Measurements from ENCODE around the gene DESI1.
"Not testable (repeated sequence)": the region's sequence is repeated elsewhere in the genome, so short reads cannot be mapped to it uniquely, and the experiment has no call there.

Gene DESI1

GRCh38 chr22:41648432-41648831, 27.6 kb upstream of the DESI1 start:
- peaks cover 46% of the 10 kb centered on the region for H3K36me3 ChIP-seq (ENCODE audit: insufficient read depth, low read length)

GRCh38 chr22:41647771-41648170, 26.9 kb upstream of the DESI1 start:
- H3K4me1 ChIP-seq (ENCODE audit: insufficient read depth, low read length), result no peaks in the 10 kb centered on the region
- H3K9me3 ChIP-seq (ENCODE audit: control insufficient read depth, insufficient read depth, low read length), result no peaks in the 10 kb centered on the region
- H3K36me3 ChIP-seq (ENCODE audit: insufficient read depth, low read length), result peaks cover 42% of the 10 kb centered on the region
- no peak overlapping the region for H3K9ac ChIP-seq (ENCODE audit: low read depth, low read length)

More at GRCh38 chr22:41648432-41648831, 27.6 kb upstream of the DESI1 start:
- H3K4me1 ChIP-seq (ENCODE audit: insufficient read depth, low read length), result no peaks in the 10 kb centered on the region
- H3K9me3 ChIP-seq (ENCODE audit: control insufficient read depth, insufficient read depth, low read length), result no peaks in the 10 kb centered on the region
- no peak overlapping the region for H3K9ac ChIP-seq (ENCODE audit: low read depth, low read length)

GRCh38 chr22:41642331-41643110, 21.7 kb upstream of the DESI1 start:
- Histone ChIP-seq H3K9ac (ENCODE audit: low read depth, low read length) (no peak overlapping the region), H3K36me3 (ENCODE audit: insufficient read depth, low read length) (peaks cover 34% of the 10 kb centered on the region), H3K4me1 (ENCODE audit: insufficient read depth, low read length) (no peaks in the 10 kb centered on the region), H3K9me3 (ENCODE audit: control insufficient read depth, insufficient read depth, low read length) (no peaks in the 10 kb centered on the region)

- H3K4me1 ChIP-seq (ENCODE audit: insufficient read depth, low read length), result no peaks in the 10 kb centered on the region
- H3K9me3 ChIP-seq (ENCODE audit: control insufficient read depth, insufficient read depth, low read length), result no peaks in the 10 kb centered on the region
- peaks cover 36% of the 10 kb centered on the region for H3K36me3 ChIP-seq (ENCODE audit: insufficient read depth, low read length)
- no peak overlapping the region for H3K9ac ChIP-seq (ENCODE audit: low read depth, low read length)
These were observed 21.0 kb upstream of the DESI1 start for GRCh38 chr22:41641854-41642253.

GRCh38 chr22:41638748-41639147, 17.9 kb upstream of the DESI1 start:
- Histone ChIP-seq H3K9me3 (ENCODE audit: control insufficient read depth, insufficient read depth, low read length) (no peaks in the 10 kb centered on the region), H3K36me3 (ENCODE audit: insufficient read depth, low read length) (peaks cover 42% of the 10 kb centered on the region), H3K4me1 (ENCODE audit: insufficient read depth, low read length) (no peaks in the 10 kb centered on the region), H3K9ac (ENCODE audit: low read depth, low read length) (no peak overlapping the region)

GRCh38 chr22:41638124-41638523, 17.3 kb upstream of the DESI1 start:
- Histone ChIP-seq H3K9ac (ENCODE audit: low read depth, low read length) (no peak overlapping the region), H3K36me3 (ENCODE audit: insufficient read depth, low read length) (peaks cover 42% of the 10 kb centered on the region), H3K9me3 (ENCODE audit: control insufficient read depth, insufficient read depth, low read length) (no peaks in the 10 kb centered on the region), H3K4me1 (ENCODE audit: insufficient read depth, low read length) (no peaks in the 10 kb centered on the region)

GRCh38 chr22:41637623-41638022, 16.8 kb upstream of the DESI1 start:
- H3K36me3 ChIP-seq (ENCODE audit: insufficient read depth, low read length), result peaks cover 39% of the 10 kb centered on the region
- H3K9me3 ChIP-seq (ENCODE audit: control insufficient read depth, insufficient read depth, low read length); H3K9ac ChIP-seq (ENCODE audit: low read depth, low read length); H3K4me1 ChIP-seq (ENCODE audit: insufficient read depth, low read length): not testable (repeated sequence)

- Histone ChIP-seq H3K4me1 (ENCODE audit: insufficient read depth, low read length) (no peaks in the 10 kb centered on the region), H3K9me3 (ENCODE audit: control insufficient read depth, insufficient read depth, low read length) (no peaks in the 10 kb centered on the region), H3K36me3 (ENCODE audit: insufficient read depth, low read length) (peaks cover 35% of the 10 kb centered on the region), H3K9ac (ENCODE audit: low read depth, low read length) (no peak overlapping the region)
These were observed 15.6 kb upstream of the DESI1 start for GRCh38 chr22:41636467-41636866.

- peaks cover 32% of the 10 kb centered on the region for H3K36me3 ChIP-seq (ENCODE audit: insufficient read depth, low read length)
- H3K4me1 ChIP-seq (ENCODE audit: insufficient read depth, low read length); H3K9ac ChIP-seq (ENCODE audit: low read depth, low read length); H3K9me3 ChIP-seq (ENCODE audit: control insufficient read depth, insufficient read depth, low read length): not testable (repeated sequence)
These were observed 13.8 kb upstream of the DESI1 start for GRCh38 chr22:41634610-41635009.

GRCh38 chr22:41631615-41632014, 10.8 kb upstream of the DESI1 start:
- H3K9ac ChIP-seq (ENCODE audit: low read depth, low read length); H3K9me3 ChIP-seq (ENCODE audit: control insufficient read depth, insufficient read depth, low read length); H3K4me1 ChIP-seq (ENCODE audit: insufficient read depth, low read length): not testable (repeated sequence)
- peaks cover 37% of the 10 kb centered on the region for H3K36me3 ChIP-seq (ENCODE audit: insufficient read depth, low read length)

GRCh38 chr22:41631115-41631514, 10.3 kb upstream of the DESI1 start:
- not testable (repeated sequence) for H3K9me3 ChIP-seq (ENCODE audit: control insufficient read depth, insufficient read depth, low read length); H3K9ac ChIP-seq (ENCODE audit: low read depth, low read length); H3K4me1 ChIP-seq (ENCODE audit: insufficient read depth, low read length)
- H3K36me3 ChIP-seq (ENCODE audit: insufficient read depth, low read length), result peaks cover 32% of the 10 kb centered on the region

- H3K9ac ChIP-seq (ENCODE audit: low read depth, low read length), result no peak overlapping the region
- no peaks in the 10 kb centered on the region; the same call in 1 of the 2 replicates for H3K4me1 ChIP-seq (ENCODE audit: insufficient read depth, low read length)
- no peaks in the 10 kb centered on the region for H3K9me3 ChIP-seq (ENCODE audit: control insufficient read depth, insufficient read depth, low read length)
- peaks cover 38% of the 10 kb centered on the region for H3K36me3 ChIP-seq (ENCODE audit: insufficient read depth, low read length)
These were observed 4.7 kb upstream of the DESI1 start for GRCh38 chr22:41625577-41625976.

GRCh38 chr22:41621911-41622179, 1.0 kb upstream of the DESI1 start:
- H3K4me1 ChIP-seq (ENCODE audit: insufficient read depth, low read length), result peaks cover 1% of the 10 kb centered on the region
- peaks cover 14% of the 10 kb centered on the region for H3K36me3 ChIP-seq (ENCODE audit: insufficient read depth, low read length)
- peak overlapping the region; percentile 96 for H3K9ac ChIP-seq (ENCODE audit: low read depth, low read length)
- H3K9me3 ChIP-seq (ENCODE audit: control insufficient read depth, insufficient read depth, low read length), result no peaks in the 10 kb centered on the region

GRCh38 chr22:41621099-41621910, 462 bp upstream of the DESI1 start, which contains the start of gene XRCC6:
TSS of gene XRCC6 (plus strand) at chr22:41621295. CDS start at chr22:41622005, 710 bp downstream.
- Histone ChIP-seq H3K36me3 (ENCODE audit: insufficient read depth, low read length) (peaks cover 14% of the 10 kb centered on the region), H3K4me1 (ENCODE audit: insufficient read depth, low read length) (peaks cover 6% of the 10 kb centered on the region), H3K9ac (ENCODE audit: low read depth, low read length) (peak within 1 kb of the TSS; percentile 96), H3K9me3 (ENCODE audit: control insufficient read depth, insufficient read depth, low read length) (no peaks in the 10 kb centered on the region)

GRCh38 chr22:41619979-41620588, 759 bp downstream of the DESI1 start:
- peaks cover 6% of the 10 kb centered on the region for H3K4me1 ChIP-seq (ENCODE audit: insufficient read depth, low read length)
- peaks cover 11% of the 10 kb centered on the region for H3K36me3 ChIP-seq (ENCODE audit: insufficient read depth, low read length)
- no peaks in the 10 kb centered on the region for H3K9me3 ChIP-seq (ENCODE audit: control insufficient read depth, insufficient read depth, low read length)
- H3K9ac ChIP-seq (ENCODE audit: low read depth, low read length), result peak overlapping the region; percentile 57

Measured in ES-I3 (cell line).